Hepatocyte (in vitro differentiated cells): ENCODE measurements around the gene ZMIZ1.

Source experiments
- CTCF ChIP-seq: fragments of 200-600 bp; sonication (generic); IDR thresholded peaks from 2 replicates; pipeline ENCODE4 v1.5.1; 2016; ENCODE audit warnings: antibody characterized with exemption, mild to moderate bottlenecking; ENCODE audit not compliant: poor library complexity
- EZH2 ChIP-seq: fragments of 200-600 bp; sonication (generic); IDR thresholded peaks from 2 replicates; pipeline ENCODE4 v1.6.1; 2016; ENCODE audit warnings: antibody characterized with exemption, mild to moderate bottlenecking, borderline replicate concordance
- EZH2phosphoT487 ChIP-seq: fragments of 200-600 bp; sonication (generic); IDR thresholded peaks from one replicate; pipeline ENCODE4 v1.6.1; 2018; ENCODE audit warnings: antibody characterized with exemption, mild to moderate bottlenecking, low read depth, moderate library complexity; ENCODE audit not compliant: unreplicated experiment, severe bottlenecking

DNA sequence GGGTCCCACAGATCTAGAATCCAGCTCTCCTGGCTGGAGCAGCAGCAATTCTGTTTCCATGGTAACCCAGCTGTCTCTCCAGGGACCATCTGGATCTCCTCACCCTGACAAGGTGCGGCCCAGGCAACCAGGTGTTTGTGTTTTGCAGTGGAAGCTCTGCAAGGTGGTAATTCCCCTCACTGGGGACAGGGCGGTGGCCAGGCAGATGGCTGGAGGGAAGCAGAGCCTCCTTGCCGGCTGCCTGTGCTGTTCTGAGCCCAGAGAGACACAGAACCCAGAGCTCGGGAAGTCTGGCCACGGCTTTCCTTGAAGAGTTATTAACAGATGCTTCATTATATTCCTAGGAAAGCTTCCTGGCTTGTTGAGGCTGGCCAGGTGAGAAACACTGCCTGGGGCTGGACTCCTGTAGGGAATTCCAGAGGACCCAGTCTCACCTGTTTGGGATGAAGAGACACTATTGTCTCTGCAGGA lies 160.3 kb downstream of the ZMIZ1 start:
- TF ChIP-seq CTCF (no peak), EZH2 (no peak), EZH2phosphoT487 (no peak)
